HG02981 (cell line): ENCODE data around the gene AP1G2.

ENCODE experiments used
- ATAC-seq: cut with Tn5 transposase; IDR thresholded peaks from one replicate; pipeline ENCODE4 v1.9.1; 2021; ENCODE audit warnings: mild to moderate bottlenecking, moderate library complexity; ENCODE audit not compliant: unreplicated experiment

Gene AP1G2

GRCh38 chr14:23571701-23572523 lies 4.3 kb upstream of the AP1G2 start:
- no peak for ATAC-seq

- ATAC-seq: no peak
These were observed 3.4 kb upstream of the AP1G2 start for GRCh38 chr14:23570806-23571483.

GRCh38 chr14:23569443-23570151 lies 2.0 kb upstream of the AP1G2 start:
- ATAC-seq: no peak

- ATAC-seq: no peak
These were observed 1.2 kb upstream of the AP1G2 start for GRCh38 chr14:23568600-23569331.

- no peak for ATAC-seq
These were observed 519 bp upstream of the AP1G2 start for GRCh38 chr14:23568021-23568599.

- ATAC-seq: no peak
These were observed 809 bp downstream of the AP1G2 start for GRCh38 chr14:23566778-23567185.

- no peak for ATAC-seq
These were observed 1.3 kb downstream of the AP1G2 start for GRCh38 chr14:23566112-23566777.

GRCh38 chr14:23565626-23566025 lies 2.0 kb downstream of the AP1G2 start:
- no peak for ATAC-seq

- no peak for ATAC-seq
These were observed 2.7 kb downstream of the AP1G2 start for GRCh38 chr14:23564876-23565275.

GRCh38 chr14:23564181-23564812 lies 3.3 kb downstream of the AP1G2 start:
- no peak for ATAC-seq

GRCh38 chr14:23563473-23564180 lies 4.0 kb downstream of the AP1G2 start:
- ATAC-seq: no peak

GRCh38 chr14:23562822-23563472 lies 4.6 kb downstream of the AP1G2 start:
- ATAC-seq: no peak

GRCh38 chr14:23561873-23562821 lies 5.4 kb downstream of the AP1G2 start:
- no peak for ATAC-seq

GRCh38 chr14:23561259-23561658 lies 6.3 kb downstream of the AP1G2 start:
- ATAC-seq: no peak

GRCh38 chr14:23559926-23560520 lies 7.6 kb downstream of the AP1G2 start:
- ATAC-seq: no peak

GRCh38 chr14:23559010-23559925 lies 8.3 kb downstream of the AP1G2 start:
- ATAC-seq: no peak
